GM12878 (cell line): Measurements from ENCODE around the gene TCF7L1.

Experiments
- BRCA1 ChIP-seq: IDR thresholded peaks from 2 replicates; pipeline ENCODE4 v1.6.1; 2011; ENCODE audit warnings: low read depth, low read length, improper control_type of control experiment
- CTCF ChIP-seq, 3 experiments: IDR thresholded peaks in 2 of 3; conservative IDR thresholded peaks in 1 of 3; 2 replicates each; pipeline ENCODE4 v1.5.1; 2011; ENCODE audit warnings: low read depth in 3 of 3, low read length in 3 of 3, mild to moderate bottlenecking in 3 of 3, control low read depth in 2 of 3, moderate library complexity in 2 of 3, inconsistent platforms in 1 of 3, mixed read lengths in 1 of 3; ENCODE audit not compliant: control insufficient read depth in 2 of 3, insufficient read depth in 1 of 3; ENCODE audit errors: extremely low read depth in 1 of 3
- HDGF ChIP-seq: fragments of 450-650 bp; IDR thresholded peaks from 2 replicates; pipeline ENCODE4 v1.6.1; 2016; ENCODE audit warnings: antibody characterized with exemption
- KDM1A ChIP-seq: fragments of 200-600 bp; sonication (generic); IDR thresholded peaks from 2 replicates; pipeline ENCODE4 v1.6.1; 2016; ENCODE audit warnings: borderline replicate concordance
- NFIC ChIP-seq: IDR thresholded peaks from 2 replicates; pipeline ENCODE4 v1.6.1; 2012; ENCODE audit warnings: low read depth, mild to moderate bottlenecking, inconsistent platforms, low read length, moderate library complexity
- NKRF ChIP-seq: fragments of 450-650 bp; conservative IDR thresholded peaks from 2 replicates; pipeline ENCODE4 v1.6.1; 2017; ENCODE audit warnings: mild to moderate bottlenecking, moderate library complexity
- RAD21 ChIP-seq: IDR thresholded peaks from 2 replicates; pipeline ENCODE4 v1.6.1; 2011; ENCODE audit warnings: mild to moderate bottlenecking, low read depth, low read length, moderate library complexity; ENCODE audit not compliant: insufficient read depth
- SRF ChIP-seq, 2 experiments: IDR thresholded peaks; 2 replicates each; pipeline ENCODE4 v1.6.1; 2011; ENCODE audit warnings: low read depth in 2 of 2, low read length in 2 of 2, mild to moderate bottlenecking in 1 of 2, moderate library complexity in 1 of 2
- SUZ12 ChIP-seq: fragments of 200-600 bp; sonication (generic); IDR thresholded peaks from one replicate; pipeline ENCODE4 v1.6.1; 2018; ENCODE audit warnings: antibody characterized with exemption, mild to moderate bottlenecking; ENCODE audit not compliant: unreplicated experiment
- ZNF592 ChIP-seq: fragments of 450-650 bp; IDR thresholded peaks from 2 replicates; pipeline ENCODE4 v1.6.1; 2017; ENCODE audit warnings: mild to moderate bottlenecking, moderate library complexity

- TF ChIP-seq CTCF (IDR thresholded peaks at IDR 0.05 in 2 of 3, conservative IDR thresholded peaks at IDR 0.05 in 1 of 3; ENCODE audit: control insufficient read depth in 2 of 3, extremely low read depth in 1 of 3, insufficient read depth in 1 of 3, low read depth in 3 of 3, low read length in 3 of 3) (no peak), RAD21 (no peak), ZNF592 (no peak), KDM1A (no peak), NKRF (no peak), NFIC (no peak), SUZ12 (no peak), BRCA1 (no peak), HDGF (no peak), SRF (IDR thresholded peaks at IDR 0.05; ENCODE audit: low read depth in 2 of 2, low read length in 2 of 2) (no peak)
Measured at GRCh38 chr2:85259879-85260278, 126.7 kb downstream of the TCF7L1 start.
